Sigmoid colon (tissue), 3 donors: Measurements from ENCODE around the gene GPR180.

Experiments used
- POLR2A ChIP-seq, 2 donors: fragments of 450-650 bp; IDR thresholded peaks; one replicate each; pipeline ENCODE4 v1.6.1; 2016; ENCODE audit warnings: antibody characterized with exemption in 2 of 2, mild to moderate bottlenecking in 2 of 2, moderate library complexity in 2 of 2
- TF ChIP-seq, protein P1 (sequence below), 4 experiments: fragments of 450-650 bp in 3 of 4; fragments of 200-600 bp in 1 of 4; IDR thresholded peaks; one replicate each; pipeline ENCODE4 v1.5.1; 2016 to 2019; ENCODE audit warnings: antibody characterized with exemption in 4 of 4, mild to moderate bottlenecking in 3 of 4, moderate library complexity in 2 of 4

DNA sequence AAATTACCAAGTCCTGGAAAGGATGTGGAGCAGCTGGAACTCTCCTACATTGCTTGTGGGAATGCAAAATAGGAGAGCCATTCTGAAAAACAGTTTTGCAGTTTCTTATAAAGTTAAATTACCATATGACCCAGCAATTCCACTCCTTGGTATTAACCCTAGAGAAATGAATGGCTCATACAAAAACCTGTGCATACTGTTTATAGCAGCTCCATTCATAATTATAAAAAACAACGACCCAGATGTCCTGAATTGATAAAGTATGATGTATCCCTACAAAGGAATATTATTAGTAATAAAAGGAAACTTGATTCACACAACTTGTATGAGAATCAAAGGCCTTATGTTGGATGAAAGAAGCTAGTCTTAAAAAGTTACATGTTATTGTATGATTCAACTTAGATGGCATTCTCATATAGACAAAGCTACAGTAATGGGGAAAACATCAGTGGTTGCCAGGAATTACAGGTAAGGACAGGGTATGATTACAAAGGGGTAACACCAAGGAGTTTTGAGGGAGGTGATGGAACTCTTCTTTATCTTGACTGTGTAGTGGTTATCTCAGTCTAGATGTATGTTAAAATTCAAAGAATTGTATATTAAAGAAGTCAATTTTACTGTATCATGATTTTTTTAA, 35.4 kb downstream of the GPR180 start:
- no peak for TF ChIP-seq POLR2A (IDR thresholded peaks at IDR 0.05)
- TF ChIP-seq, protein P1, sequence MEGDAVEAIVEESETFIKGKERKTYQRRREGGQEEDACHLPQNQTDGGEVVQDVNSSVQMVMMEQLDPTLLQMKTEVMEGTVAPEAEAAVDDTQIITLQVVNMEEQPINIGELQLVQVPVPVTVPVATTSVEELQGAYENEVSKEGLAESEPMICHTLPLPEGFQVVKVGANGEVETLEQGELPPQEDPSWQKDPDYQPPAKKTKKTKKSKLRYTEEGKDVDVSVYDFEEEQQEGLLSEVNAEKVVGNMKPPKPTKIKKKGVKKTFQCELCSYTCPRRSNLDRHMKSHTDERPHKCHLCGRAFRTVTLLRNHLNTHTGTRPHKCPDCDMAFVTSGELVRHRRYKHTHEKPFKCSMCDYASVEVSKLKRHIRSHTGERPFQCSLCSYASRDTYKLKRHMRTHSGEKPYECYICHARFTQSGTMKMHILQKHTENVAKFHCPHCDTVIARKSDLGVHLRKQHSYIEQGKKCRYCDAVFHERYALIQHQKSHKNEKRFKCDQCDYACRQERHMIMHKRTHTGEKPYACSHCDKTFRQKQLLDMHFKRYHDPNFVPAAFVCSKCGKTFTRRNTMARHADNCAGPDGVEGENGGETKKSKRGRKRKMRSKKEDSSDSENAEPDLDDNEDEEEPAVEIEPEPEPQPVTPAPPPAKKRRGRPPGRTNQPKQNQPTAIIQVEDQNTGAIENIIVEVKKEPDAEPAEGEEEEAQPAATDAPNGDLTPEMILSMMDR (IDR thresholded peaks at IDR 0.05): no peak
